T-helper 1 cell treated with Interleukin-12 subunit alpha and Interleukin-12 subunit beta and Interleukin-4 antibody, amounts not matched to agents 30 ng/mL and 1 ng/mL, for 36 hours (primary cell): ENCODE data around the gene TMEM53. TPM values are rescaled to one million over a fixed set of nuclear protein-coding genes. Genes with fewer than 3 reads are reported as not detected.

Experiments
- intact Hi-C: fragments of 100-400 bp; cut with micrococcal nuclease; formaldehyde crosslinking; loops from one replicate; pipeline ENCODE4 v1.15.1; 2024
- total RNA-seq: library from RNA; stranded (reverse); gene quantifications from 2 replicates; pipeline ENCODE4 v1.2.3, GENCODE V29; 2022

Gene TMEM53
- total RNA-seq, 1 donor from 2014 or later = 3.3 TPM

DNA sequence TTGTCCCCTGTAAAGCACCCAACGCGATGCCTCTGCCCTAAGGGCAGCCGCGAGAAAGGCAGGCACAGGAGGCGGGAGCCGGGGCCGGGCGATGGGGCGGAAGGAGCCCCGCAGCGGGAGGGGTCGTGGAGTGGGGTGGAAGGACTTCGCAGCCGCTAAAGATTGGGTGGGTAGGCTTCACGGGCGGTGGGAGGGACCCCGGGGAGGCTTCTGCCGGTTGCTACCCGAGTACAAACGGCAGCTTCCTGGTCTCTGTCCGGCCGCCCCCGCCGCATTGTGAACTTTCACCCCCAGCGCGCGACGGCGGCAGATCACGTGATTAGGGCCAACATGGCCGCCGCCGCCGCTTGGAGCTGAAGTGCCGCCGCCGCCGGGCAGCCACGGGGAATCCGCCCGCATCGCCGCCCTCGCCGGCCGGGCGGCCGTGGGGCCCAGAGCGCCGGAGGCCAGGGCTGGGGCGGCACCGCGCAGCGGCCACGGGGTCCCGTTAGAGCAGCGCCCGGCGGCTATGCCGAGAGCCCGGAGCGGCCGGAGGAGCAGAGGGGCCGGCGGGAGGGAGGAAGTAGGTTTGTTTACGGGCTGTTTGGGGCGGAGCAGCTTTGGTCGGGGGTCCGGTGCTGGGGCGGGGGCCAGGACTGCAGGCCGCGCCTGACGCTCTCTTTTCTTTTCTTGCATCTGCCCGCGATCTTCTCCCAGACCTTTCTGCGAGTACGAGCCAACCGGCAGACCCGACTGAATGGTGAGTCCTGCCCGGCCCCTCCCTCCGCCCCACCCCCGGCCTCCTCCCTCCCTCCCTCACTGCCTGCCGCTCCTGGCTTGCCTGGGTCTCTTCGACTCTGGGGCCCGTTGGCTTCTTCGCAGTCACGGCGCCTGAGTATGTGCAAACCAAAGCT, 42.4 kb downstream of the TMEM53 start:
- intact Hi-C loops = loop anchor here (1.0 to 5.0 kb wide), 12 partner anchors 21 to 1865 kb away; partner anchors contain the start of genes ARMH1, C1orf50, DMAP1 and EIF2B3

GRCh38 chr1:44631333-44631646, 43.0 kb downstream of the TMEM53 start:
- intact Hi-C loops = loop anchor here (1.0 to 5.0 kb wide), 7 partner anchors 86 to 1864 kb away; partner anchors contain the start of genes C1orf50, DMAP1, EIF2B3 and ERI3

DNA sequence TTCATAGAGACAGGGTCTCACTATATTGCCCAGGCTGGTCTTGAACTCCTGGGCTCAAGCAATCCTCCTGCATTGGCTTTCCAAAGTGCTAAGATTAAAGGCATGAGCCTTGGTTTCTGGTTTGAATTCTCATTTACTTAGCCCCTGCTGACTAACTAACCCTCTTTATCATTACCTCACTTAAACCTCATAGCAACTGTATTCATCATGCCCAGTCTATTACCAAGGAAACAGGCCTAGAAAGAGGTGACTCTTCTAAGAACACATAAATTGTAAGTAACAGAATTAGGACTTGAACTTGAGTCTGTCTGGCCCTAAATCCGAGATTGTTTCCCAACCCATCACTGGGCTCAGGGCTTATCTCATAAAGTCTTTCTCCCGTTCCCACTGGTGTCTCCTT, 44.2 kb downstream of the TMEM53 start:
- intact Hi-C loops = loop anchor here (2.0 to 5.0 kb wide), 6 partner anchors 87 to 1863 kb away; partner anchors contain the start of genes C1orf50, DMAP1, EIF2B3 and P3H1

DNA sequence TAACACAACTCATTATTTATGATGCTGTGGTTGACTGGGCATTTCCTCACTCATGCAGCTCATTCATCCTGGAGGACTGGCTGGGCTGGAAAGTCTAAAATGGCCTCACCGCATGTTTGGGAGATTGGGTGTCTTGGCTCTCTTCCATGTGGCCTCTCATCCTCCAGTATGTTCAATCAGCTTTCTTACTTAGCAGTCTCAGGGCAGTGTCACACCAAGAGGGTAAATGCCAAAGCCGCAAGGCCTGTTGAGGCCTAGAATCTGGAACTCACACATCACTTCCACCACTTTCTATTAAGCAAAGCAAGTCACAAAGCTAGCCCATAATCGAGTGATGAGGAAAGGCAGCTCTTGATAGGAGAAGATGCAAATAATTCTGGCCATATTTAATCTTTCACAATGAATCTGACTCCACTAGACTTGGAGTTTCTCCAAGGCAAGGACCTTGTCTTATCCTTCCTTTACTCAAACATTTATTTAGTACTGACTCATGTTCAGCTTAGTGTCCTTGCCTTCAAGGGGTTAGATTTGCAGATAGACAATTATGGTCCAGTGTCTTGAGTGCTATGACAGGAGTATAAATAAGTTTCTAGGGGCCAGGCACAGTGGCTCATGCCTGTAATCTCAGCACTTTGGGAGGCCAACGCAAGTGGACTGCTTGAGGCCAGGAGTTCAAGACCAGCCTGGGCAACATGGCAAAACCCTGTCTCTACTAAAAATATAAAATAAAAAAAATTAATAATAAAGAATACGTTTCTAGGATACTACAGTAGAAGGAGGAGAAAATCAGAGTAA, 45.1 kb downstream of the TMEM53 start:
- intact Hi-C loops = no loop called here

DNA sequence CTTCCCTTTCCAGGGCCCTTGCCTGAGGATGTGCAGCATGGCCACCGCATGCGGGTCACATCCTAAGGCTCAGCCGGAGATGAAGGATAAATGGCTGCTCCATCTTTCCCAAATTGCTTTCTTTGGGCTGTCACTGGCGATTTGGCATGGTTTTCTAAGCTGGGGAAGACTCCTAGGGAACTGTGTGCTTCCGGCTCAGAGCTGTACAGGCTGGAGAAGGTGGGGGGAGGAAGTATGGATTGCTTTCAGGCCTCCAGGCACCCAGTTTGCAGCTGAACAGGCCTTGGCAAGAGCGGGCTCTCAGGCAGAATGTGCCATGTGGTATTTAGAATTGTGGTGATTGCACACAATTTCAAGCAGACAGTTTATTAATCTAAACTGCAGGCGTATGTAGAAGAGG, 48.9 kb downstream of the TMEM53 start:
- intact Hi-C loops = no loop called here

DNA sequence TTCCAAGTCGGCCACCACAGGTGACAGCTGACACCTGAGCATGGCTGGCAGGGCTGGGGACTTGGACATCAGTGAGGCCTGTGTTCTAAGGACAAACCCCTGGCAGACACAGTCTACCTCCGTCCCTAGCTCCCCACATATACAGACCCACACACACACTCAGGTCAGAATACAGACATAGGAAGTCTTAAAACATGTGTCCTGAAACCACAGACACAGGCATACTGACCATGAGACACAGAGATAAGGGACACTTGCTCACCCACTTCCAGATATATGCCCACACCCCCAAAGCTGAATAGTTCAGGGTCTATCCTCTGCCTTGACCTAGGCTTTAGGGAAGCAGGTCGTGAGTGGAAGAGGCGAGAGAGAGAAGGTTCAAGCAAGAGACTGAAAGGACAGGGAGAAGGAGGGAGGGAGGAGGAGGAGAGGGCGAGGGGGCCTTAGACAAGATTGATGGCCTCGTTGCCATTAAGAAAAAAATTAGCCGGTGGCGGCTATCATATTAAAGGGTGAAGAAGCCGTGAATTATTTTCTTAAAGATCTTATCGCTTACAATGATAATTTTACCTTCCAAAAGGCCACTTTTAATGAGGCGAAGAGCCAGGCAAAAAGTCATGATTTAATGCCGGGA, 49.9 kb downstream of the TMEM53 start:
- intact Hi-C loops = no loop called here

DNA sequence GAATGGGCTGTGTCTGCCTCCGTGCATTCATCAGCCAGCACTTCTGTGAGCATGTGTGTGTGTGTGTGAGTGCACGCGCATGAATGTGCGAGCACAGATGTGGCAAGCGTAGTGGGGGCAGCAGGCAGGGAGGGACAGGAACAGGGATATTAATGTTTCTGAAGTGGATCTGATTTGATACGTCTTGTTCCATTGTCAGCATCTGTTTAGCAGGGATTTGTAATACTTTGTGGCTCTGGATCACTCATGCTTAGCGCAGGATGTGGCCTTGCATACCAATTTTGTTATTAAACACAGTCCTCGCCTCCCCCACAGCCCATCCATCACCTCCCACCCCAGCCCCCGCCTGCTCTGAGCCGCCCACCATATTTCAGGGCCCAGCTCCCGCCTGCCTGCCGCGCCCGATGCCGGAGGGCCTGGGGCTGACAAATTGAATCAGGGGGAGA, 52.4 kb downstream of the TMEM53 start:
- intact Hi-C loops = no loop called here

DNA sequence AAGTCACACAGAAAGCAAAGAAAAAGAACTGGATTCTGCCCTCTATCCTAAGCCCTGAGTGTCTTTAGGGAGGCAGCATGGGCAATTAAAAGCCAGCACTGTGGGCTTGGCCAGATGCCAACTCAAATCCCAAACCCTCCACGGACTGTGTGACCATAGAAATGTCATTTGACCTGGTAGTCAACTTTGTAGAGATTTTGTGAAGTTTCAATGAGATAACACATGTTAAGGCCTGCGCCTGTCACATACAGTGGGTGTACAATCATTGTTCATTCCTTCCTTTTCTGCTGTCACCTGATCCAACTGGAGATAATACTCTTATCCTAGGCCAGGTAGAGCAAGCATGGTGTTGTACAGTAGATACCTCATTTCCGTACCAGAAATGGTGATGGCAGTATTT, 54.2 kb downstream of the TMEM53 start:
- intact Hi-C loops = no loop called here

GRCh38 chr1:44619261-44619900, 54.9 kb downstream of the TMEM53 start:
- intact Hi-C loops = no loop called here

- intact Hi-C loops = no loop called here
These were observed 56.6 kb downstream of the TMEM53 start for GRCh38 chr1:44617703-44618029.

- intact Hi-C loops = no loop called here
These were observed 57.1 kb downstream of the TMEM53 start for GRCh38 chr1:44616991-44617702.

DNA sequence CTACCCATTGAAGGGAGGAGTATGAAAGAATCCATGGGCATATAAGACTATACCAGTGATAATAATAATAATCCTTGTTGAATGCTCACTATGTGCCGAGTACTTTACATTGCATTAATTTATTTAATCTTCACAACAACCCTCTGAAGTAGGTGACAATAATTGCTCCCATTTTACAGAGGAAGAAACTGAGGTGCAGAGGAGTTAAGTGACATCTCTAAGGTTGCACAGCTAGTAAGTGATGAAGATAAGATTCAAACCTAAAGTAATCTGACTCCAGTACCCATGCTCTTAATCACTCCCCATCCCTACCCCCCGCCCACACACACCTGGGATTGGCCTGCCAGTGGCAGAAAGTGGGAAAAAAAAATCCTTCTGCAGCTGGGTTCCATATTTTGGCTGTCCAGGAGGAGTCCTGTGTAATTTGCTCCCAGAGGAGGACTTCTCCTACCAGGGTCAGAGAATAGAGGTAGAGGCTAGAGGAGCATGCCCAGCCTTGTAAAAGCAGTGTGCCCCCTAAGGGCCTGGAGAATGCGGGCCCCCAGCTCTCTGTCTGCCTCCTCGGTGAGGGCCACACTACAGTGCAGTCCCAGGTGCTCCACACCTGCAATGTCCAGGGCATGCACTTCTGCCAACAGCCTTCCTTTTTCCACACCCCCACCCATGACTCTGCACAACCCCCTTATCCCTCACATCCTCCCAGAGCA, 57.8 kb downstream of the TMEM53 start:
- intact Hi-C loops = no loop called here

DNA sequence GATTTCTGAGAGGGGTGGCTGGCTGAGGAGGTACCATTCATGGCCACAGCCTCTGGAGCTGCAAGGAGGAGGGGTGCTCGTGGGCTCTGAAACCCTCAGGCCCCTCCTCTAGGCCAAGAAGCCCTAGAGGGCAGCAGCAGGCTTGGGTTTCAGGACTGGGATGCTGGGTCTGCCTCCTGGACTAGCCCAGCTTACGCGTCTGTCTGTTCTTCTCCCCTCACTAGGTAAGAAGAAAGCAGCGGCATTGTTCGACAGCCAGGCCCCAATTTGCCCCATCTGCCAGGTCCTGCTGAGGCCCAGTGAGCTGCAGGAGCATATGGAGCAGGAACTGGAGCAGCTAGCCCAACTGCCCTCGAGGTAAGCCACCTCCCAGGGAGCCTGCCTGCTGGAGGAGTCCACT, 60.3 kb downstream of the TMEM53 start:
- intact Hi-C loops = no loop called here

DNA sequence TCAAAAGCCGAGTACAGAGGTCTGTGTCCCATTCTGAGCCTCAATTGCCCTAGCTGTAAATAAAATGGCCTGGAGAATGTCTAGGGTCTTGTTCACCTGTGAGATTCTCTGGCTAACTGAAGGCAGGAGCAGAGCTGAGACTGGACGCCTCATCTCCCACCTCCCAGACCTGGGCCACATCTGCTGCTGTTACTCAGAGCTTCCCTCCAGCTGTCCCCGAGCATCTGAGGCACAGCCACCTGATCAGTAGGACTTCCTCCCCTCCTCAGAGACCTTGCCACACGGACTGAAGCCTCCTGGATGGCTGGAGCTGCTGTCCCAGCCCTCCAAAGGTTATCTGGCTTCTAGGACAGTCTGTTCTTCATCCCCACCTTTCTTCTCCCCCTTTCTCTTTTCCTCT, 62.4 kb downstream of the TMEM53 start:
- intact Hi-C loops = no loop called here

DNA sequence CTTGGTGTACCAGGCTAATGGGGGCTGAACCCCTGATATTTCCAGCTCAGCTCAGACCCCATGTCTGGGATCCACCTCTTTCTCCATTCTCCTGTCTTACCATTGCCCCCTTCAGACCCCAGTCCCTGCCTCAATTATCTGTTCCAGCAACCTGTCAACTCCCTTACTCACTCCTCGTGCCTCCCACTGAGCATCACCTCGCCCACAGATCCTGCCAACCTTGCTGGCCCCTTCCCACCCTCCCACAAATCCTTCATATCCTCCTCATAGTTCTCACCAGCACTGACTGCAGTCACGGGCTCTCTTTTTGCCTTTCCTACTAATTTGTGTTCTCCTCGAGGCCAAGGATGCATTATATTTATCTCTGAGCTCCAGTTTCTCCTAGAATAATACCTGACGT, 62.9 kb downstream of the TMEM53 start:
- intact Hi-C loops = no loop called here

DNA sequence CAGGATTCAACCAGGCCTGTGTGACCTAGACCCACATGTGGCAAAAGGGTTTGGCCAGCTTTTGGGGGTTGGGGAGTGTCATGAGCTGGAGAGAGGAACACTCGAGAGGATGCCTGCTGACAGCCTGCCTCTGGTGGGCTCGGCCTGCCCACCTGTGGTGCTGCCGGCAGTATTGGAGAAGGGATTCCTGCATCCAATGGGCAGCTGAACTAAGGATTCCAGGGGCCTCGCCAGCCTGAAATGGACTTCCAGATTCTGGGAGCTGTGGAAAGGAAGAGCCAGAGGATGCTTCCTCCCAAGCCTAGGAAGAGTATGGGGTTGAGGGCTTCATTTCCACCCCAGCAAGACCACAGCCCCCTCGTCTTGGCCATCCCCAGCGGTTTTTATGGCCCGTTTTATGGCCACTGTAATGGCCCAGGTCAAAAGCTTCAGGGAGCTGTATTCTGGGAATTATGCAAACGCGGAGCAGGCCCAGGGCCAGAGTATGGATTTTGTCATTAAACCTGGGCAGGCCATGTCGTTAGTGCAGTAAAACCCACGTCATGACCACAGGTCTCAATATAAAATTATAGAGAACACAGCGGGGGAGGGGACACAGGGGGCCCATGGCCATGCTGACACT, 63.6 kb downstream of the TMEM53 start:
- intact Hi-C loops = no loop called here

- intact Hi-C loops = loop anchor here (1.0 kb wide), 1 partner anchor 43 kb away; no protein-coding TSS in a partner anchor
These were observed 64.3 kb downstream of the TMEM53 start for GRCh38 chr1:44609768-44610526.

- intact Hi-C loops = loop anchor here (1.0 kb wide), 1 partner anchor 44 kb away; no protein-coding TSS in a partner anchor
These were observed 64.9 kb downstream of the TMEM53 start for GRCh38 chr1:44609412-44609767.

- intact Hi-C loops = no loop called here
These were observed 66.1 kb downstream of the TMEM53 start for GRCh38 chr1:44608141-44608540.
